GM18519 (cell line): ENCODE measurements around the gene CD2BP2.

Experiments used
- ATAC-seq: cut with Tn5 transposase; IDR thresholded peaks from one replicate; pipeline ENCODE4 v1.9.1; 2021; ENCODE audit warnings: mild to moderate bottlenecking, moderate library complexity; ENCODE audit not compliant: unreplicated experiment, low FRiP score

Gene CD2BP2

DNA sequence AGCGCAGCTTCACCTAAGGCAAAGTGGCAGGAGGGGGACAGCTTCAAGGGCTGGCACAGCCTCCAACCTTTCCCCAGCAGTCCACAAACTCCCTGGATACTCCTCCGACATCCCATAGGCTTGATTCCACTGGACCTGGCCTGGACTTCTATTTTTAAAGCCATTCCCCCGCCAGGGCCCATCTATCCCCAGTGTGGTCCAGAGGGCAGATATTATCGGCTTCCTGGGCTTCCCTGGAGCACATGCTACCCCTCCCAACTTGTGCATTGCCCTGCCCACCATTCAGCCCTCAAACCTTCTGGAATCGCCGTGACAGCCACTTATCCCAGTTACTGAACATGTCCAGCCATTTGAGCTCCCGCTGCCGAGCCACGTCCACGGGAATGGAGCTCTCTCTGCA is 10.1 kb upstream of the CD2BP2 start:
- ATAC-seq = no peak

DNA sequence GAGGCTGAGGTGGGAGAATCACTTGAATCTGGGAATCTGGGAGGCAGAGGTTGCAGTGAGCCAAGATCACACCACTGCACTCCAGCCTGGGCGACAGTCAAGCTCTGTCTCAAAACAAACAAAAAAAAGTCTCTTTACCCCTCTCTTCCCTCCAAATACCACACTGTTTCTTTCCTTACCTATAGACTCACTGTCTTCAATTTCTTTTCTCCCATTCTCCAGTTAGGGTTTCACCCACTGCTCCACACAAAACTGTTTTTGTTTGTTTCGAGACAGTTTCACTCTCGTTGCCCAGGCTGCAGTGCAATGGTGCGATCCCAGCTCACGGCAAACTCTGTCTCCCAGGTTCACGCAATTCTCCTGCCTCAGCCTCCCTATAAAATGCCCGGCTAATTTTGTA is 6.1 kb upstream of the CD2BP2 start:
- no peak for ATAC-seq

DNA sequence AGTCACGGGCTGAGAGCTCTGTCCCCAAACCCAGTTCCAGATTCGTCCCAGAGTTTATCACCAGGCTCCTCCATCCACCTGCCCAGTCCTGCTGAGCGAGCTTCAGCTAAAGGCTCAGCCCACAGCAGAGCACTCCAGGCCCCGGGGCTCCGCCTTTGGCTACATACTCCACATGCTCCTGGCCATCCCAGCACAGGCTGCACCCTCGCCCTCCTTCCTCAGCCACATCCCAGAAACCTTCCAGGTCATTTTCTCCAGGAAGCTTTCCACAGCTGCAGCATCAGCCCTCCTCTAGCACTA is 4.7 kb upstream of the CD2BP2 start:
- no peak for ATAC-seq

DNA sequence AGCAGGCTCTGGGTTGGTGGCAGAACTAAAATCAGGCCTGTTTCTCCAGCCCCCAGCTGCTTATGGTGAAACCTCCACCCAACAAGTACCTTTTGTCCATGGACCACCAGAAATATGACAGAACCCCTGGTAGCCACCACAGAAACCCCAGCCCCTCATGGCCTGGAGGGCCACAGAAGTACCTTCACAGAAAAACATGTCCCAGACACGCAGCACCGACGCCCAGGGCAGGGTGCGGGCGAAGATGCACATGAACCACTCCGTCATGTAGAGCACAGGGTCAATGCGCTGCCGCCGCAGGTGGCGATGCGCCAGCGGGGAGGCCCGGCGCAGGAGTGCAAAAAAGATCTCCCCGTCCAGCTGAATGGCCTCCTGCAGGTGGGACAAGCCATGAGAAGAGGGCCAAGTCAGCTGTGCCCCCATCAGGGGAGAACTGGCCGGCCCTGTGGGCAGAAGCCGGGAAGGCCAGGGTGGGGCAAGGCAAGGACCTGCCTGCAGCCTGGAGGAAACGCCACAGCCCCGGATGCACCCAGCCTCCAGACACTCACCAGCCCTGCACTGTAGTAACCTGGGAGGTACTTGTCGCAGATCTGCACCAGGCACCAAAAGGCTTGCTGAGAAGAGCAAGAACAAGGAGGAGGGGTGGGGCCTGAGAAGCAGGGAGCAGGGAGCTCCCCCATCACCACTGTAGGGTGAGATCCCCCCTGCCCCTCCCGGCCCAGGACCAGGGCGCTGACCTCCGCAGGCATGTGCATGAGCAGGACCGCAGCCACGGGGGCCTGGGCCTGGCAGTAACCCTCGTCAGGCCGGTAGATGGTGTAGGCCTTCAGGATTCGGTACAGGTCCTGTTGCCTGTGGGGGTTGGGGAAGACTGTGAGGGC is 4.1 kb upstream of the CD2BP2 start:
- ATAC-seq = no peak

DNA sequence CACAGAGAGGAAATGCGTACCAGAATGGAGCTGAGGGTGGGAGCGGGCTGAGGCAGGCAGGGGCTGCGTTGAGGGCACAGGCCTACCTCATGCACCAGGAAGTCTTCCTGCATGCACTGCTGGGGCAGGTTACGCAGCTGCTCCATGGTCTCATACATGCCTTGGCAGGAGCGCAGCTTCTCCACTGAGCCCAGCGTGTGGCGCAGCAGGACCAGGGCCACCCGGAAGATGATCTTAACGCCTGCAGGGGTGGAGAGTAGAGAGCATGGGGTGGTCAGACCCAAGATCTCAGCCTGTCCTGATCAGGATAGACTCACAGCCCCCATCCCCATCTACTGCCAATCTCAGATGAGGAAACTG is 3.4 kb upstream of the CD2BP2 start:
- no peak for ATAC-seq

DNA sequence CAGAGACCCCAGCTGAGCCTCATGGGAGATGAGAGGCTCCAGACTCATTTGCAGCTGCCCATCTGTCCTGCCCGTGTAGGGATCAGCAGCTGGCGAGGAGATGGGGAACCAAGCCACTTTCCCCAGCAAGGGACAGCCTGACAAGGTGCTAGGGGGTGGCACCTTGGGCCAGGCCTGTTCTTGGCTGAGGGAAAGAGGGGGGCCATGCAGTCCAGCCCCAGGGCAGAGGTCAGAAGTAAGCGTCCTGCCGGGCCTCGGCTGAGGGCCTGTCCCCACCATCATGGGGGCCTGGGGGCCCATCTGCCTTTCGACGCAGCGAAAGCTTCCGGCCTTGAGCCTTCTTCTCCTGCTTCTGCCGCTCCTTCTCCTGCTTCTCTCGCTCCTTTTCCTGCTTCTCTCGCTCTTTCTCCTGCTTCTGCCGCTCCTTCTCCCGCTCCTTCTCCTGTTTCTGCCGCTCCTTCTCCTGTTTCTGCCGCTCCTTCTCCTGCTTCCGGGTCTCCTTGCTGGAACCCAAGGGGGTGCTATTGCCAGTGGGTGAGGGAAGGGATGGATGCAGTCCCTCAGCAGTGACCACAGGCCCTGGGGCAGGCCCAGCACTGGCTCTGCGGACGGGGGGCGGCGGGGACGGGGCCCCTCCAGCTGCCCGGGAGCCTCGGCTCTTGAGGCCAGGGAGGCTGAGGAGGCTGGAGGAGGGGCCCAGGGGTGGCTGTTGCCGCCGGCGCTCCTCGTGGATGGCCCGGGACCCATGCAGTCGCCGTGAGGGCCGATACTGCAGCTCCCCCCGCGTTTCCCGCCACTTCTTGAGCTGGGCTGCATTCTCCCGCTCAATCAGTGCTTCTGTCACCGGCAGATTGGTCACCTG is 2.8 kb upstream of the CD2BP2 start:
- ATAC-seq = no peak

DNA sequence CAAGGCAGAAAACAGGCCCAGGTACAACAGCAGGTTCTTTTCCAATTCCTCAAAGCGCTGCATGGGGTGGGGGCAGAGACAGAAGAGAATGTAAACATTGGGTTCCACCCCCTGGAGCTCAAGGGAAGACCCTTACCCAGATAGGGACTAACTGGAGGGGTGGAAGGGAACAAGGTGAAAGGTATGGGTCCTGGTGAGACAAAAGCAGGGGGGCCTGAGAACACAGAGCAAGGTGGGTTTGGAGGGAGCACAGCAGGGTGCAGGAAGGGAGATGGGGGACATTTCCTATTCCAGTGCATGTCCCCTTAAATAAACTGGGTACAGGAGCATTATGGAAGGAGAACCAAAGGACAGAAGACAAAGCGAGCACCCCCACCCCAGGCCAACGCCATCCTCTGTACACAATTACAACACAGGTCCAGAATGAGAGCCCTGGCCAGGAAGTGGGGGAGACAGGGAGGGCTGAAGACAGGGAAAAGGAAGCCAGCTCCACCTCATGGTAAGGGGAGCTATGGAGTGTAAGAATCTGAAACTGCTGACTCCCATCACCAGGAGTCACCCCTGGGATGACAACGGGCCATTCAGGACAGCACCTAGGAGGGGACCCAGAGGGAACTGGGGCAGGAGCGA is 2.1 kb upstream of the CD2BP2 start:
- no peak for ATAC-seq

DNA sequence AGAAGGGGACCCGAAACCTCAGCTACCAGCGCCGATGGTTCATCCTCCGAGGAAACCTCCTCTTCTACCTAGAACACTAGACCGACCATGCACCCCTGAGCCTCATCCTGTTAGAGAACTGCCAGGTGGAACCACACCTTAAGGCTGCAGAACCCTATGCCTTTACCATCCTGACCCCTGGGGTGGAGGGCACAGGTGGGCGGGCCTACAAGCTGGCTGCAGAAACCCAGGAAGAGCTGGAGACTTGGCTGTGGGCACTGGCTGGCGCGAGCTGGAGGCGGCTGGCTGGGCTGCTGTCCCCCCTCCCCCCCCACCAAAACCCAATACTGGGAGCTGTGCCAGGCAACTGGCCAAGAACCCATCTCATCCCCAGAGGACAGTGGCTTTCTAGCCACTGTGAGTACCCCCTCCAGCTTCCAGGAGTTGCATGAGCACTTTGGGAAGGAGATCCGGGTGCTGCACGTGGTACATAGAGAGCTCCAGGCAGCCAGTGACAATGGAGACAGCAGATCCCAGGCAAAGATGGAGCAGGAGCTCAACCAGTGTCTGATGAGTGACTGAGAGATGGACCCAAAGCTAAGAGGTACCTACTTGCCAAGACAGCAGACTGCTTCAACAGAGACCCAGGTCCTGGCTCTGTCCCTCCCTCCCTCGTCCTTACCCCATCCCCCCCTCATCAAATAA is 1.4 kb upstream of the CD2BP2 start:
- ATAC-seq = no peak

DNA sequence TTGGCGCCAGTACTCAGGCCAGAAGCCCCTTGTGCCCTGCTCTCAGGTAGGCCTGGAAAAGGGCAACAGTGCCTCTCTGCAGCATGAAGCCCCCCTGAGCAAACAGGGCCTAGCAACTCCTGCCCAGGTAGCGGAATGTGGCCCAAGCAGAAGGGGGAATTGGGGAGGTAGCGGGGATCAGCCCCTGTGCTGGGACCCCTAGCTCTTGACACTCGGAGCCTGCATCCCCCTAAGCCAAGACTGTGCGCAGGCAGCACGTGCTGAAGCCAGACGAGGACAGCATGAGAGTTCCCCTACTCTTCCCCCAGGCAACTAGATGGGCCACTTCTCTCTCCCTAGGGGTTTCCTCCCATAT is 823 bp upstream of the CD2BP2 start:
- no peak for ATAC-seq

DNA sequence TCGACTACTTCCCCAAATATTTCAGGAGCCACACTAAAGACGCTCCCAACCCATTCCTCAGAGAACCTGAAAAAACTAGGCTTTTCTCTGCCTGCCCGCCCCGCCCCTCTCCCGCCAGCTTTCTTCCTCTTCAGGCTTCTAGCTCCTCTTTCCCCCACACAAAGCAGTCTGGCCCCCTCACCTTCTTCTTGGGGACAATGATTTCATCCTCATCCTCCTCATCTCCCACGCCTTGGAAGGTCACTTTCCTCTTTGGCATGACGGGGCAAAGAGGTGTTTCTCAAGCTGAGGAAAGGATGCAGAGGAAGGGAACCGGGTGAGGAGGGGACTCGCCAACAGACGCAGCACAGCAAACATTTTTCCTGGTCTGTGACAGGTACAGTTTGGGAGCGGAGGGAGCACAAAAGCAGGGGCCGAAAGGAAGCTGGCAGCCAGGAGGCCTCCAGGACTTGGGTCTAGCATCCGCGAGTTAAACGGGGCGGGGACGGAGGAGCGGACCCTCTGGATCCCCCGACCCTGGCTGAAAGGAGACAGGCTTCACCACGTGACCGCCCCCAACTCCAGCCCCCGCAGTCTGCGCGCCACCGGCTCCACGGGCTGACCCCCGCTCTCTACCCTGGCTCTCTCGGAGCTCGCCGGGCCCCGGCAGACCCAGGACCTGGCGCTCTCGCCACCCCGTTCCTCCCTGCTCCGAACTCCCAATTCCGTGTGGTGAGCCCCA is 525 bp downstream of the CD2BP2 start:
- ATAC-seq = no peak

DNA sequence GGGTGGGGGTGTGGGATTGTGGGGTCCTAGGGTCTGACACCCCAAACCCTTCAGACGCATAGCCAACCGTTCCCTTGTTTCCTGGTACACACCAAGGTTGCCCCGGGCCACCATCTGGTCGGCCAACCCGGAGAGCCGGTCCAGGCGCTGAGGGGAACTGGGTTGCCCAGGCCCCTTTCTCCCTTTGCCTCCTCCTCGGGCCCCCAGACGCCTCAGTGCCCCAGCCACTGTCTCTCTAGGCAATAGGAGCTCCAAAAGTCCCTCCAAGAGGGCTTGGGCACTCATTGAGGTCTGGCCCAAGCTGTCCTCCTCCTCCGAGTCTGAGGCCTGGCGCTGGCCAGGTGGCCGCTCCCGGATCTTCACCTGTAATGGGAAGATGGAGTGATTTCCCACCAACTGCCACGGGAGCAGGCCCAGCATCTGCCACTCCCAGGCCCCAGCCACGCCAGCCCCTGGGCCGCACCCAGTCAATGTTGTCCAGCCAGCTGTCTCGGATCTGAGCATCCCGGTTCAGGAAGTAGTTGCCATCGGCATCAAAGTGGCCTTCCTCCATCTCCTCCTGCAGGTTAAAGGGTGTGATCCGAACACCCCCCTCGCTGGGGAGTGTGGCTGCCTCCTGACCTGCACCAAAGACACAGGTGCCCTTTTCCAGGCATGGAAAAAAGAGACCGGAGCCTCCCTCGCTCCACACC is 1.5 kb downstream of the CD2BP2 start:
- no peak for ATAC-seq

DNA sequence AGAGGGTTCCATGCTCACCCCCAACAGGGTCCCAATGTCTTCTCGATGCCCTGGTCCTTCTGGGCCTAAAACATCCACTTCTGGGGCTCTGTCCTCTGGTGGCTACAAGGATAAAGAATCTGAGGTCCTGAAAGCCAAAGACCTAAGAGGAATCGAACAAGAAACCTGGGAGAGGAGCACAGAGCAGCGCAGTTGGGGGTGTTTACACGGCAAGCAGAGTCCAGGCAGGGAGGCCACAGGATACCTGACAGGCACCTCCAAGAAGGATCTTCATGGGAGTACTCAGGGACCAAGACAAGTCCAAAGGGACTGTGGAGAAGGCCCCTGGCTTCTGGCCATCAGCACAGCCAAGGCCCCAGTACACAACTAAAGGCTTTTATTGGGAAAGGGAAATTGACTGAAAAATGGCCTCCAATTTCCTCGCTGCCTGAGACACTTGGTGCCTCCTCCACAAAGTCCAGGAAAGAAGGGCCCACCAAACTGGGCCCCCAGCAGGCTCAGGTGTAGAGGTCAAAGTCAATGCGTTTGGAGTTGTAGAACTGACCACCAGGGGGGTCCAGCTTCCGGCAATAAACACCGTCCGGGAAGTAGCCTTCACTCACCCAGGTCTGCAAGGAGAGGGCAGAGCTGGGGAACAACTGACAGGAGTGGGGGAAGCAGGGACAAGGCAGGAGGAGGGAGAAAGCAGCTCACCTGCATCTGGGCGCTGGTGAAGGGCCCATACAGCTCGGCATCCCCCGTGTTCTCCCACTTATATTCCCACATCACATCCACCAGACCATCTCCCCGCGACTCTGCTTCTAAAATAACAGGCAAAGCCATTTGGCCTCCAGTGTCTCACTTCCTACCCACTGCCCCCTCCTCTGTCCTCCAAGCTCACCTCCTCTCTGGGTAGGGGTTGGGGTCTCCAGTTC is 2.4 kb downstream of the CD2BP2 start:
- ATAC-seq = no peak

DNA sequence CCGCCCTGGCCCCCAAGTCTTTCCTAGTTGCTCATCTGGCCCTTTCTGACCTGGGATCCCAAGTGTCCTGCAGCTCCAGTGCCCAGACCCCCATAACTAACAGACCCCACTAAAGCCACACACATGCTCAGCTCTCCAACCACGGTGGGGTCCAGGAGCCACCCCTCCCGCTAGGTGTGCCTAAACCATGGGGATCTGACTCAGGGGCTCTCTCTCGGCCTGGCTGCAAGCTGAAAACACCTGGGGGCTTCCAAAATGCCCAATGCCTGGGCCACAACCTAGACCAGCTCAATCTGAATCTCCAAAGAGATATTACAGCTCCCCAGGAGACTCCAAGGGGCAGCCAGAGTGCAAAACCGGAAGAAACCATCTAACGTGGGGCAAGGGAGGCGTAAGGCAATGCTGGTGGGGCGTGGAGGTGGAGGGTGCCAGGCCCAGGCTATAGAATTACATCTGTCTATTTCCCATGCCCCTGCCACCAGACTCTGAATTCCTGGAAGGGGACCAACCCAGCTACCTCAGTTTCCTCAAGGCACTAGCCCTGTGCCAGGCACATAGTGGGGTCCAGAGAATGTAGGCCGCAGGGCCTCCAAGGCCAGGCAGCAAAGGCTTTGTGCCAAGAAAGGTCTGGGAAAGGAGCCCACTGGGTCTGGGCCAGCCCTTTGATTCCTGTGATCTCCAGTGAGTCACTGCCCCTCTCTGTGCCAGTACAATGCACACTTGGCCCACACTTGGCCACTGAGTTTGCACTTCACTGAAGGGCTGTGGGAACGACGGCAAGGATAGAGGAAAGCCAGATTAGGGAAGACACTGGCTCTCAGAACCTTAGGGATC is 3.3 kb downstream of the CD2BP2 start:
- ATAC-seq = no peak

DNA sequence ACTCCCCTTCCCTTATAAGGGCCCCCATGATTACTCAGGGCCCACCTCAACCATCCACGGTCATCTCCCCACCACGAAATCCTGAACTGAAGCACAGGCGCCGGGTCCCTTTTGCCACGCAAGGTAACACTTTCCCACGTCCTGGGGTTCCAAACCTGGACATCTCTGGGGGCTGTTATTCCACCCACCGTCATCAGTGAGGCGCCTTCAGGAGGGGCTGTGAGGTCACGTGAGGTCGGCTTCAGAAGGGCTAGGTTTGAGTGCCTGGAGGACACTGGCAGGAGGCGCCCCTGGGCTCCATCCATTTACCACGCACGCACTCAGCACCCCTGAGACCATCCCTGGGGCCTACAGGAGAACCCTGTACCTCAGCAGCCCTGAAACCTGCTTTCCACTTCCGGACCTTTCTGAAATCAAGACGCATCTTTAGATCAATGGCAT is 4.1 kb downstream of the CD2BP2 start:
- ATAC-seq = no peak

DNA sequence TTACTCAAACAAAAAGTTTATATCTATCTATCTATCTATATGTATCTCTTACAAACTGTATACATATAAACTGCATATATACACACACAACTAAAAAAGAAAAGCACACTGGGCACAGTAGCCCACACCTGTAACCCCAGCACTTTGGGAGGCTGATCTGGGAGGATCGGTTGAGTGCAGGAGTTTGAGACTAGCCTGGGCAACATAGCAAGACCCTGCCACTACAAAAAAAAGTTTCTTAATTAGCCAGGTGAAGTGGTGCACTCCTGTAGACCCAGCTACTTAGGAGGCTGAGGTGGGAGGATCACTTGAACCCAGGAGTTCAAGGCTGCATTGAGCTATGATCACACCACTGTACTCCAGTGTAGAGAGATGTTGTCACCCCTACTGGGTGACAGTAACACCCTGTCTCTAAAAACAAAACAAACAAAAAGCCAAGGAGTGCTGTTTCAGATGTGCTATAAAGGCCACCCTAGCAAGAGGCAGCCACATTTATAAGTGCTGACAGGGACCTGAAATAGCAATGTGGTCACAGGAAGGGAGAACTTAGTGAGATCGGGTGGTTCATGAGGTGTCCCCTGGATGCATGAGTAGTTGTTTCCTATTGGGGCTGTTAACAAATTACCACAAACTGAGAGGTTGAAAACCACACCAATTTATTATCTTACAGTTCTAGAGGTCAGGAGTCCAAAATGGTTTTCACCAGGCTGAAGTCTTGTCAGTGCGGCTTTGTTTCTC is 4.8 kb downstream of the CD2BP2 start:
- no peak for ATAC-seq

DNA sequence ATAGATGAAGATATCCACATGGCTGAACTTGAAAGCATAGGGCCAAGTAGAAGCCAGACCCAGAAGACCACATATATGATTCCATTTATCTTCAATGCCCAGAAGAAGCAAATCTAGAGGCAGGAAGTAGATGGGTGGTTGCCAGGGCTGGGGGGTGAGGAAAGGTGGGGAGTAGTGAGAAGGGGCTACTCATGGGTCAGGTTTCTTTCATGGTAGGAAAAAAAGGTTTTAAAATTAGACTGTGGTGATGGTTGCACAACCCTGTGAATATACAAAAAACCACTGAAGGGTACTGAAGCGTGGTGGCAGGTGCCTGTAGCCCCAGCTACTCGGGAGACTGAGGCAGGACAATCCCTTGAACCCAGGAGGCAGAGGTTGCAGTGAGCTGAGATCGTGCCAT is 5.4 kb downstream of the CD2BP2 start:
- no peak for ATAC-seq

DNA sequence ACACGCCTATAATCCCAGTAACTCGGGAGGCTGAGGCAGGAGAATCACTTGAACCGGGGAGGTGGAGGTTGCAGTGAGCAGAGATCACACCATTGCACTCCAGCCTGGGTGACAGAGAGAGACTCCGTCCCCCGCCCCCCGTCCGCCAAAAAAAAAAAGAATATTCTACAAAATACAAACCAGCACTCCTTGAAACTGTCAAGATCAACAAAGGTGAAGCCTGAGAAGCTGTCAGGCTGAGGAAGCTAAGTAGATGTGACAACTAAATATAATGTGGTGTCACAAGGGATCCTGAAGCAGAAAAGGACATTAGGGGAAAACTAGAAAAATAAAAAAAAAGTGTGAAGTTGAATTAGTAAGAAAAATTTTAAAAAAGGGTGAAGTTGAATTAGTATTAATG is 6.2 kb downstream of the CD2BP2 start:
- ATAC-seq = no peak
